ENCODE data around the gene NR3C2.

DNA sequence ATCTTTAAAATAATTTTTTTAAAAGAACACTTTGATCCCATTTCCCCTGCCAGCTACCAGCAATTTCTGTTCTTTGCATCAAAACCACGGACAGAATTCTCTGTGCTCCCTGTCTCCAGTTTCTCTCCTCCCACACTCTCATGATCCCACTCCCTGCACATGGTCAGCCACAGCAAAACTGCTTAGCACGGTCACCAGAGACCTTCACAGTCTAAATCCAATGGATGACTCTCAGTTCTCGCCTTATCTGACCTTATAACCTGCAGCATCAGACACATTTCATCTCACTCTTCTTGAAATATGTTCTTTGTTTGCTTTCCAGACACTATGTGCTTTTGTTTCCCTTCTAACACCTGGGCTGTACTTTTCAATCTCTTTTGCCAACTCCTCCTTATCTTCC is 131.5 kb downstream of the NR3C2 start:
- TF ChIP-seq POLR2A (IDR thresholded peaks at IDR 0.05) (no peak), EP300 (IDR thresholded peaks at IDR 0.05) (no peak)
- TF ChIP-seq, protein P1, sequence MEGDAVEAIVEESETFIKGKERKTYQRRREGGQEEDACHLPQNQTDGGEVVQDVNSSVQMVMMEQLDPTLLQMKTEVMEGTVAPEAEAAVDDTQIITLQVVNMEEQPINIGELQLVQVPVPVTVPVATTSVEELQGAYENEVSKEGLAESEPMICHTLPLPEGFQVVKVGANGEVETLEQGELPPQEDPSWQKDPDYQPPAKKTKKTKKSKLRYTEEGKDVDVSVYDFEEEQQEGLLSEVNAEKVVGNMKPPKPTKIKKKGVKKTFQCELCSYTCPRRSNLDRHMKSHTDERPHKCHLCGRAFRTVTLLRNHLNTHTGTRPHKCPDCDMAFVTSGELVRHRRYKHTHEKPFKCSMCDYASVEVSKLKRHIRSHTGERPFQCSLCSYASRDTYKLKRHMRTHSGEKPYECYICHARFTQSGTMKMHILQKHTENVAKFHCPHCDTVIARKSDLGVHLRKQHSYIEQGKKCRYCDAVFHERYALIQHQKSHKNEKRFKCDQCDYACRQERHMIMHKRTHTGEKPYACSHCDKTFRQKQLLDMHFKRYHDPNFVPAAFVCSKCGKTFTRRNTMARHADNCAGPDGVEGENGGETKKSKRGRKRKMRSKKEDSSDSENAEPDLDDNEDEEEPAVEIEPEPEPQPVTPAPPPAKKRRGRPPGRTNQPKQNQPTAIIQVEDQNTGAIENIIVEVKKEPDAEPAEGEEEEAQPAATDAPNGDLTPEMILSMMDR (IDR thresholded peaks at IDR 0.05), result no peak

Measured in tibial nerve (tissue), 4 donors.